ENCODE results near the gene CAV2. TPM values are rescaled to one million over a fixed set of nuclear protein-coding genes. Genes with fewer than 3 reads are reported as not detected.

CAV2 gene
- total and polyA plus RNA-seq, 9 of the 15 experiments (the other 6 are each of a cell fraction or from before 2014, with no cell fraction given) = 16.1 to 137 (median 38.3) TPM

DNA sequence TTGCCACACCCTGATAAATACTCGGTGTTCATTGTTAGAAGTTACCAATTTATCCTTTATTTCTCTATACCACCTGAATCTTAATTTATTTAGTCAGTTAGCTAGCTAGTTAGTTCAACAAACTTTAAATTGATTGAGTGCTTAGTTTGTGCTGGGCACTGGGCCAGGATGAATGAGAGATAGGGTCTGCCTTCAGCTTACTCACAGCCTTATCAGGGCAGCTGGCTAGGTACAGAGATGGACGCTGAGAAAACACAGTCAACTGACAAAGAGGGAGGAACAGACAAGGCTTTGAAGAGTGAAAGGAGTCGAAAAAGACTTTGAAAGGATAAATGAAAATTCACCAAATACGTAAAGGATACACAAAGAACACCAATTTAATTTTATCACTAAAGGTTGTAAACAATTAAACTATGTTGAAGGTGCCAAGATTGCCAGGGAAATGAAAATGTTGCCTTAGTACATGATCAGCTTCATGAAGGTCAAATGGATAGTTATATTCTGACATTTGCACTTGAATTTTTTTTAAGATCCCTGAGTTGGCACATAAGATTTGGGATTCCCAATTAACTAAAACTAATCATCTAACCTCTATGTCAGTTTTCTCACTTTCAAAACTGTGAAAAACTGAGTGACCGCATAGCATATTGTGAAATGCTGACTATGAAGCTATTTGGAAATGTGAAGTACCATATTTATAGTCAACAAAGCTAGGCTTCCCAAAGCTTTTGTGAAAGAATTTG lies 2.1 kb downstream of the CAV2 start (continued):
- peak; percentile 89 for TF ChIP-seq MEIS2 (IDR thresholded peaks at IDR 0.05; ENCODE audit: partially characterized antibody)
- peak; percentile 61; the same call in 1 of the 2 replicates for TF ChIP-seq CC2D1A (IDR thresholded peaks at IDR 0.05)
- TF ChIP-seq U2AF2 (optimal IDR thresholded peaks at IDR 0.05; ENCODE audit: low read depth, low read length) = no peak
- TF ChIP-seq, protein P1, sequence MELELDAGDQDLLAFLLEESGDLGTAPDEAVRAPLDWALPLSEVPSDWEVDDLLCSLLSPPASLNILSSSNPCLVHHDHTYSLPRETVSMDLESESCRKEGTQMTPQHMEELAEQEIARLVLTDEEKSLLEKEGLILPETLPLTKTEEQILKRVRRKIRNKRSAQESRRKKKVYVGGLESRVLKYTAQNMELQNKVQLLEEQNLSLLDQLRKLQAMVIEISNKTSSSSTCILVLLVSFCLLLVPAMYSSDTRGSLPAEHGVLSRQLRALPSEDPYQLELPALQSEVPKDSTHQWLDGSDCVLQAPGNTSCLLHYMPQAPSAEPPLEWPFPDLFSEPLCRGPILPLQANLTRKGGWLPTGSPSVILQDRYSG (tag; conservative IDR thresholded peaks at IDR 0.05; ENCODE audit: low read depth) = 0 out of 2 replicates have a peak, but pooled peaks have one; percentile 41
- TF ChIP-seq SIN3A (IDR thresholded peaks at IDR 0.05; ENCODE audit: borderline replicate concordance in 2 of 2, control insufficient read depth in 1 of 2, low read depth in 2 of 2, low read length in 2 of 2) = no peak
- TF ChIP-seq RHOXF2B (CRISPR knock-in tag; conservative IDR thresholded peaks at IDR 0.05) = no peak
- TF ChIP-seq ARHGAP35 (IDR thresholded peaks at IDR 0.05; ENCODE audit: partially characterized antibody) = no peak
- peak; percentile 91 for TF ChIP-seq LEF1 (IDR thresholded peaks at IDR 0.05)
- TF ChIP-seq MCM5 (IDR thresholded peaks at IDR 0.05; ENCODE audit: low read depth) = no peak
- TF ChIP-seq CHD1 (IDR thresholded peaks at IDR 0.05; ENCODE audit: low read length) = peak; percentile 73
- TF ChIP-seq, protein P2, sequence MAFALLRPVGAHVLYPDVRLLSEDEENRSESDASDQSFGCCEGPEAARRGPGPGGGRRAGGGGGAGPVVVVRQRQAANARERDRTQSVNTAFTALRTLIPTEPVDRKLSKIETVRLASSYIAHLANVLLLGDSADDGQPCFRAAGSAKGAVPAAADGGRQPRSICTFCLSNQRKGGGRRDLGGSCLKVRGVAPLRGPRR (CRISPR knock-in tag; IDR thresholded peaks at IDR 0.05) = no peak
- no peak for TF ChIP-seq RBM39 (optimal IDR thresholded peaks at IDR 0.05; ENCODE audit: low read depth, low read length)
- no peak for TF ChIP-seq ZNF263 (CRISPR knock-in tag; IDR thresholded peaks at IDR 0.05; ENCODE audit: borderline replicate concordance)
- no peak for TF ChIP-seq RBM22 (IDR thresholded peaks at IDR 0.05; ENCODE audit: low read depth, low read length, poor library complexity, severe bottlenecking)
- 0 out of 2 replicates have a peak, but pooled peaks have one; percentile 36 for TF ChIP-seq SMAD4 (CRISPR knock-in tag; conservative IDR thresholded peaks at IDR 0.05)
- TF ChIP-seq ZBED1 (IDR thresholded peaks at IDR 0.05) = no peak
- peak; percentile 76 for TF ChIP-seq CREM (IDR thresholded peaks at IDR 0.05; ENCODE audit: low read depth)
- TF ChIP-seq NR2C1 (IDR thresholded peaks at IDR 0.05) = no peak
- peak; percentile 26; the same call in 1 of the 2 replicates for TF ChIP-seq NR2C1 (tag; IDR thresholded peaks at IDR 0.05)
- TF ChIP-seq ZC3H11A (IDR thresholded peaks at IDR 0.05; ENCODE audit: low read depth, low read length) = no peak
- peak; percentile 93 for TF ChIP-seq RNF2 (IDR thresholded peaks at IDR 0.05)
- TF ChIP-seq, protein P3, sequence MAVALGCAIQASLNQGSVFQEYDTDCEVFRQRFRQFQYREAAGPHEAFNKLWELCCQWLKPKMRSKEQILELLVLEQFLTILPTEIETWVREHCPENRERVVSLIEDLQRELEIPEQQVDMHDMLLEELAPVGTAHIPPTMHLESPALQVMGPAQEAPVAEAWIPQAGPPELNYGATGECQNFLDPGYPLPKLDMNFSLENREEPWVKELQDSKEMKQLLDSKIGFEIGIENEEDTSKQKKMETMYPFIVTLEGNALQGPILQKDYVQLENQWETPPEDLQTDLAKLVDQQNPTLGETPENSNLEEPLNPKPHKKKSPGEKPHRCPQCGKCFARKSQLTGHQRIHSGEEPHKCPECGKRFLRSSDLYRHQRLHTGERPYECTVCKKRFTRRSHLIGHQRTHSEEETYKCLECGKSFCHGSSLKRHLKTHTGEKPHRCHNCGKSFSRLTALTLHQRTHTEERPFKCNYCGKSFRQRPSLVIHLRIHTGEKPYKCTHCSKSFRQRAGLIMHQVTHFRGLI (CRISPR knock-in tag; IDR thresholded peaks at IDR 0.05) = 0 out of 2 replicates have a peak, but pooled peaks have one; percentile 16
- no peak for TF ChIP-seq XRCC3 (IDR thresholded peaks at IDR 0.05)
- TF ChIP-seq, protein P4, sequence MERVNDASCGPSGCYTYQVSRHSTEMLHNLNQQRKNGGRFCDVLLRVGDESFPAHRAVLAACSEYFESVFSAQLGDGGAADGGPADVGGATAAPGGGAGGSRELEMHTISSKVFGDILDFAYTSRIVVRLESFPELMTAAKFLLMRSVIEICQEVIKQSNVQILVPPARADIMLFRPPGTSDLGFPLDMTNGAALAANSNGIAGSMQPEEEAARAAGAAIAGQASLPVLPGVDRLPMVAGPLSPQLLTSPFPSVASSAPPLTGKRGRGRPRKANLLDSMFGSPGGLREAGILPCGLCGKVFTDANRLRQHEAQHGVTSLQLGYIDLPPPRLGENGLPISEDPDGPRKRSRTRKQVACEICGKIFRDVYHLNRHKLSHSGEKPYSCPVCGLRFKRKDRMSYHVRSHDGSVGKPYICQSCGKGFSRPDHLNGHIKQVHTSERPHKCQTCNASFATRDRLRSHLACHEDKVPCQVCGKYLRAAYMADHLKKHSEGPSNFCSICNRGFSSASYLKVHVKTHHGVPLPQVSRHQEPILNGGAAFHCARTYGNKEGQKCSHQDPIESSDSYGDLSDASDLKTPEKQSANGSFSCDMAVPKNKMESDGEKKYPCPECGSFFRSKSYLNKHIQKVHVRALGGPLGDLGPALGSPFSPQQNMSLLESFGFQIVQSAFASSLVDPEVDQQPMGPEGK (CRISPR knock-in tag; IDR thresholded peaks at IDR 0.05; ENCODE audit: borderline replicate concordance) = no peak
- no peak for TF ChIP-seq ZNF217 (CRISPR knock-in tag; IDR thresholded peaks at IDR 0.05)

Measured in K562 (cell line).